Endothelial cell of umbilical vein (primary cell): ENCODE results near the gene TFAP2B. TPM values are rescaled to one million over a fixed set of nuclear protein-coding genes. Genes with fewer than 3 reads are reported as not detected.

ENCODE experiments used
- BruUV-seq: library from RNA; stranded (reverse); fragments of 400-500 nt; replicated peaks from 2 replicates; lab custom pipeline; 2021; lab: Mats Ljungman, UMichigan
- CTCF ChIA-PET: fragments of 300-600, 350-600 bp; sonication (Branson Sonifier 250); formaldehyde crosslinking; loops from one replicate; lab custom pipeline; 2021; ENCODE audit warnings: antibody characterized with exemption, inconsistent platforms; lab: Charles Lee
- POLR2A ChIA-PET: fragments of 300-600, 350-600 bp; sonication (Branson Sonifier 250); formaldehyde crosslinking; loops from one replicate; lab custom pipeline; 2021; ENCODE audit warnings: antibody characterized with exemption, inconsistent platforms; lab: Charles Lee
- DNase-seq: peaks from one replicate; pipeline ENCODE4 v3.0.0-alpha.2; 2011; ENCODE audit warnings: low read depth, low spot score
- FAIRE-seq: peaks from 2 replicates; lab custom pipeline; 2011; peaks lifted over from hg19 to GRCh38; lab: Jason Lieb, UNC
- H2AFZ ChIP-seq: 2 replicates; pipeline ENCODE4 v1.6.0; 2012; ENCODE audit warnings: low read depth, low read length, control low read depth, inconsistent platforms
- H3K27ac ChIP-seq: 2 replicates; pipeline ENCODE4 v1.5.1; 2011; ENCODE audit warnings: low read depth, mild to moderate bottlenecking, control low read depth, low read length, moderate library complexity; ENCODE audit not compliant: insufficient read depth
- H3K27me3 ChIP-seq, 2 experiments: 2 replicates each; pipeline versions ENCODE4 v1.6.0 to v1.6.1; 2011; ENCODE audit warnings: low read length in 2 of 2, mixed read lengths in 1 of 2; ENCODE audit not compliant: control insufficient read depth in 2 of 2, insufficient read depth in 2 of 2
- H3K36me3 ChIP-seq, 2 experiments: 2 replicates in 1 of 2; 3 replicates in 1 of 2; pipeline ENCODE4 v1.5.1; 2011; ENCODE audit warnings: low read length in 2 of 2, mild to moderate bottlenecking in 1 of 2, moderate library complexity in 1 of 2; ENCODE audit not compliant: control insufficient read depth in 2 of 2, insufficient read depth in 2 of 2; ENCODE audit errors: extremely low read depth in 1 of 2
- H3K4me1 ChIP-seq: 3 replicates; pipeline ENCODE4 v1.5.1; 2011; ENCODE audit warnings: mild to moderate bottlenecking, low read length; ENCODE audit not compliant: control insufficient read depth, insufficient read depth; ENCODE audit errors: extremely low read depth
- H3K4me2 ChIP-seq: 2 replicates; pipeline ENCODE4 v1.6.1; 2011; ENCODE audit warnings: low read length, control low read depth, mixed read lengths; ENCODE audit not compliant: insufficient read depth
- H3K4me3 ChIP-seq, 3 experiments: fragments of 200-600 bp in 1 of 3; sonication (generic), shearing (Covaris generic) in 1 of 3; replicated peaks in 1 of 3; 2 replicates each; pipeline ENCODE4 v1.5.1; 2011 to 2016; ENCODE audit warnings: control low read depth in 3 of 3, low read length in 3 of 3, mild to moderate bottlenecking in 2 of 3, inconsistent platforms in 1 of 3, low read depth in 1 of 3, moderate library complexity in 1 of 3; ENCODE audit not compliant: insufficient read depth in 1 of 3
- H3K79me2 ChIP-seq: 2 replicates; pipeline ENCODE4 v1.6.0; 2012; ENCODE audit warnings: low read length, inconsistent platforms; ENCODE audit not compliant: control insufficient read depth, insufficient read depth
- H3K9ac ChIP-seq: replicated peaks from 2 replicates; pipeline ENCODE3; 2011; ENCODE audit warnings: low read length, control low read depth; ENCODE audit not compliant: insufficient read depth; ENCODE audit errors: extremely low read depth
- H3K9me1 ChIP-seq: replicated peaks from 3 replicates; pipeline ENCODE4 v1.6.0; 2011; ENCODE audit warnings: mild to moderate bottlenecking, low read length; ENCODE audit not compliant: control insufficient read depth, insufficient read depth; ENCODE audit errors: extremely low read depth
- H3K9me3 ChIP-seq: replicated peaks from 2 replicates; pipeline ENCODE4 v1.5.1; 2012; ENCODE audit warnings: low read length, inconsistent platforms; ENCODE audit not compliant: control insufficient read depth, insufficient read depth
- H4K20me1 ChIP-seq: replicated peaks from 2 replicates; pipeline ENCODE3; 2011; ENCODE audit warnings: mild to moderate bottlenecking, low read length; ENCODE audit not compliant: control insufficient read depth, insufficient read depth; ENCODE audit errors: extremely low read depth
- CTCF ChIP-seq, 2 donors: IDR thresholded peaks; 1 replicate in 1 of 2; 2 replicates in 1 of 2; pipeline ENCODE4 v1.5.1; 2011; ENCODE audit warnings: low read length in 2 of 2, mild to moderate bottlenecking in 2 of 2, moderate library complexity in 2 of 2, control low read depth in 1 of 2, inconsistent platforms in 1 of 2, low read depth in 1 of 2; ENCODE audit not compliant: insufficient read depth in 1 of 2; ENCODE audit errors: extremely low read depth in 1 of 2
- EZH2 ChIP-seq: IDR thresholded peaks from 2 replicates; pipeline ENCODE4 v1.6.1; 2012; ENCODE audit warnings: borderline replicate concordance, low read depth, mild to moderate bottlenecking, moderate library complexity, low read length, inconsistent platforms; ENCODE audit not compliant: severe bottlenecking
- FOS ChIP-seq: IDR thresholded peaks from 2 replicates; pipeline ENCODE4 v1.6.1; 2011; ENCODE audit warnings: mild to moderate bottlenecking, low read length, moderate library complexity, borderline replicate concordance; ENCODE audit not compliant: insufficient read depth
- GATA2 ChIP-seq: IDR thresholded peaks from 2 replicates; pipeline ENCODE4 v1.7.0; 2011; ENCODE audit warnings: low read depth, mild to moderate bottlenecking, moderate library complexity, mixed read lengths, low read length; ENCODE audit not compliant: insufficient read length, insufficient read depth
- MAX ChIP-seq: IDR thresholded peaks from 2 replicates; pipeline ENCODE4 v1.6.1; 2011; ENCODE audit not compliant: insufficient read depth, insufficient read length
- MYC ChIP-seq: IDR thresholded peaks from one replicate; pipeline ENCODE4 v1.6.1; 2011; ENCODE audit warnings: mild to moderate bottlenecking, low read depth, low read length
- POLR2A ChIP-seq: IDR thresholded peaks from 2 replicates; pipeline ENCODE4 v1.6.1; 2012; ENCODE audit warnings: low read depth, mild to moderate bottlenecking, control low read depth, low read length
- POLR2AphosphoS5 ChIP-seq: IDR thresholded peaks from 2 replicates; pipeline ENCODE4 v1.6.1; 2012; ENCODE audit warnings: low read depth, mild to moderate bottlenecking, control low read depth, low read length, moderate library complexity; ENCODE audit not compliant: insufficient read depth
- dilution Hi-C: fragments of 300-500 bp; cut with MboI; formaldehyde crosslinking; loops from one replicate; pipeline ENCODE4 v1.15.0; 2019; ENCODE audit warnings: low sequenced_read_pairs; ENCODE audit not compliant: extremely low pct_ligation_motif_present
- intact Hi-C: fragments of 100-400 bp; cut with micrococcal nuclease; formaldehyde crosslinking; loops from one replicate; pipeline ENCODE4 v1.10.0; 2022
- polyA plus RNA-seq, 4 experiments: library from polyadenylated mRNA; depleted of rRNA in 3 of 4; stranded (reverse) in 3 of 4; unstranded in 1 of 4; fragments of >200 nt; gene quantifications; 2 replicates each; pipeline versions ENCODE4 v1.2.1 to v1.2.3, GENCODE V29; 2011 to 2012; ENCODE audit warnings: missing spikeins in 1 of 4
- total RNA-seq: library from RNA; stranded (reverse); gene quantifications from 2 replicates; pipeline ENCODE4 v1.2.3, GENCODE V29; 2021

TFAP2B gene
- total and polyA plus RNA-seq, 2 donors (not counting 3 experiments of a cell fraction or from before 2014, with no cell fraction given): not detected

GRCh38 chr6:50821441-50822077, 2.9 kb downstream of the TFAP2B start:
- no peak for DNase-seq
- Histone ChIP-seq H3K4me3 (no peak overlapping the region), H3K9ac (no peak overlapping the region), H3K36me3 (no peaks in the 10 kb centered on the region), H3K9me3 (no peaks in the 10 kb centered on the region), H3K79me2 (no peaks in the 10 kb centered on the region), H3K27me3 (peaks cover 72 to 100% of the 10 kb centered on the region in 2 experiments), H2AFZ (no peak overlapping the region), H3K27ac (no peak overlapping the region), H3K9me1 (no peaks in the 10 kb centered on the region), H3K4me1 (no peaks in the 10 kb centered on the region), H4K20me1 (no peaks in the 10 kb centered on the region), H3K4me2 (no peak overlapping the region)
- no peak for FAIRE-seq
- intact Hi-C loops (no loop called here), dilution Hi-C loops (no loop called here)
- CTCF ChIA-PET: interaction anchor here (1.5 kb wide), 1 partner anchor 1138 kb away, joined by 3 read pairs; no protein-coding TSS in a partner anchor
- BruUV-seq: no TSS peak
- POLR2A ChIA-PET: no interaction called here
- TF ChIP-seq MAX (no peak), POLR2A (no peak), CTCF (IDR thresholded peaks at IDR 0.05; ENCODE audit: extremely low read depth in 1 of 2, insufficient read depth in 1 of 2, low read depth in 1 of 2, low read length in 2 of 2) (no peak), MYC (no peak), EZH2 (no peak), GATA2 (no peak), POLR2AphosphoS5 (no peak), FOS (no peak)
